ENCODE results near the gene OR2S2.

Gene OR2S2

DNA sequence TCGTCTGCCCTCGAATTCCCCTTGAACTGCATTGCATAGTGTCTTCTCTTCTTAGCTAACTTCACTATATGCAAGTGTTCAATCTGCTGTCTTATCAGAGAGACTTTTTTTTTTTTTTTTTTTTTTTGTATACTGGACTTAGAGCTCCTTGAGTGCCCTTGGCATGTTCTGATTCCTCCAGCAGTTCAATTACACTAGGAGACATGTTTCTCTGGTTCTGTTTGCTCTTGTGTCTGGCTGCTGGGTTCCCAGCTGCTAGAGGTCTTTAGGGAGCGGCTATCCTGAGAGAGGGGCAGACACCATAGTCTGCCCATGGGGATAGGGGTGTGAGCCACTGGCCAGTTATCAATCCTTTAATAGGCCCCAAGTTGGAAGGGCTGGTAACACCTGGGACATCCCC lies 13.1 kb downstream of the OR2S2 start:
- TF ChIP-seq, protein P1, sequence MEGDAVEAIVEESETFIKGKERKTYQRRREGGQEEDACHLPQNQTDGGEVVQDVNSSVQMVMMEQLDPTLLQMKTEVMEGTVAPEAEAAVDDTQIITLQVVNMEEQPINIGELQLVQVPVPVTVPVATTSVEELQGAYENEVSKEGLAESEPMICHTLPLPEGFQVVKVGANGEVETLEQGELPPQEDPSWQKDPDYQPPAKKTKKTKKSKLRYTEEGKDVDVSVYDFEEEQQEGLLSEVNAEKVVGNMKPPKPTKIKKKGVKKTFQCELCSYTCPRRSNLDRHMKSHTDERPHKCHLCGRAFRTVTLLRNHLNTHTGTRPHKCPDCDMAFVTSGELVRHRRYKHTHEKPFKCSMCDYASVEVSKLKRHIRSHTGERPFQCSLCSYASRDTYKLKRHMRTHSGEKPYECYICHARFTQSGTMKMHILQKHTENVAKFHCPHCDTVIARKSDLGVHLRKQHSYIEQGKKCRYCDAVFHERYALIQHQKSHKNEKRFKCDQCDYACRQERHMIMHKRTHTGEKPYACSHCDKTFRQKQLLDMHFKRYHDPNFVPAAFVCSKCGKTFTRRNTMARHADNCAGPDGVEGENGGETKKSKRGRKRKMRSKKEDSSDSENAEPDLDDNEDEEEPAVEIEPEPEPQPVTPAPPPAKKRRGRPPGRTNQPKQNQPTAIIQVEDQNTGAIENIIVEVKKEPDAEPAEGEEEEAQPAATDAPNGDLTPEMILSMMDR (IDR thresholded peaks at IDR 0.05), result no peak

DNA sequence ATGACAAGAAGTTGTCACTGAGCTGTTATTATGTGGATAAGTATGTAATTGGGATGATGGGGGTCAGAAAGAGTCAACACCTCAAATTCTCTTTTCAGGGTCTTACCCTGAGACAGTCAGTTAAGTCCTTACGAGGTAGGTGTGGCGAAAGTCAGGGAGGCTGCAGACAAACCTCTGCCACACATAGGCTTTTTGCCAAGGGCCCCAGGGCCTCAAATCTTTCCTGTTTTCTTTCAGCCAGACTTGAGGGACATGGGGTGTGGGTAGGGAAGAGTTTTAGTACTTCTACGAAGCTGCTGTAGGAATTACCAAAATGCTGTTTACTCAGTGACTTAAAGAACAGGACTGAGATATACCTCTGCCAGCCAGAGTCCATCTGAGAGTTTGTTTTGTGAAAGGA lies 13.8 kb downstream of the OR2S2 start:
- TF ChIP-seq, protein P1 (IDR thresholded peaks at IDR 0.05), result no peak

DNA sequence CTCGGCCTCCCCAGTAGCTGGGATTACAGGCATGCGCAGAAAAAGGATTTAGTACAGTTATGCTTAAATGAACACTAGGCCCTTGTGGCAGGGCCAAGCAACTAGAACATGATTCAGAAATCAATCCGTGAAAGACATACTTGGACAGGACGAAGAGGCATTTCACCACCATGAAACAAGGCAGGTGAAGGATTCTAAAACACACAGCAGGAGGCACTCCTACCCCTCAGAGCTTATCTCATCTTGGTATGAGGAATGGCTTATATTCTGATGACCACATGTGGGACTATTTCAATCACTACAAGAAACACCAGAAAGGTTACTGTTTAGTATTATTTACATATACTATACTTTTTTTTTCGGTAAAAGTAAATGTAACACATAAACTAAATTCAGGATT lies 15.7 kb downstream of the OR2S2 start:
- TF ChIP-seq, protein P1 (IDR thresholded peaks at IDR 0.05), result no peak

DNA sequence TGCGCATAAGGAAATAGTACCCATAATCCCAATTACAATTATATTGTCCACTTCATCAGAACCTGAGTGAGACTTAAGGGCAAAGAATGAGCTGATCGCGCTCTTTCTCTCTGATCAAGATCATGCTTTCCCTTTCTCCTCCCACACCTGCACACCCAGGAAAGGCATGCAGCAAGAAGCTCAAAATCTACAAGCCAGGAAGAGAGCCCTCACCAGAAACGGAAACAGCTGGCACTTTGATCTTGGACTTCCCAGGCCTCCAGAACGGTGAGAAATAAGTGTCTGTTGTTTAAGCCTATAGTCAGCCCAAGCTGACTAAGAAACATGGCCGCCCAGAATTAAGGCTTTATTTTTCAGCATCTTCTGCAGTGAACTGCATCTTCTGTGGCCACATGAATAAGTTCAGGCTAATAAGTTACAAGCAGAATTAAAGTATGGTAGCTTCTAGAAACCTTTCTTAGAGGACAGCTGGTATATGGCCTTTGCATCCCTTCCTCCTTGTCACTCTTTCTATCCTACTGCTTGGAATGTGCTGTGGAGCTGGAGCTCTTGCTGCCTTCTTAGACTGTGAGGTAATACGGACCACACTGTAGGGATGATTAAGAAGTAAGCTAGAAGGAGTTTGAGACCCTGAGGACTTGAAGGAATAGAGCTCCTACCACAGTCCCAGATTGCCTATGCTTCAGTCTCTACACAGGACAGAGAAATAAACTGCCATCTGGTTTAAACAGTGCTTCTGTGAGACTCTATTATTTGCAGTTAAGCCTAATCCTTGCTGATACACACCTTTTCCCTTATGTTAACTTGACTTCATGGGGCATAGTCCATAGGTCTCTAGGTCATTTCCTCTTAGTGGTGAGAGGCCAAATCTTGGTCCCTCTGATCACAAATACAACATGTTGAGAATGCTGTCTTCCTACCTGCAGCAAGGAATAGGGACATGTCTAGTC lies 17.2 kb downstream of the OR2S2 start:
- TF ChIP-seq, protein P1 (IDR thresholded peaks at IDR 0.05), result no peak

DNA sequence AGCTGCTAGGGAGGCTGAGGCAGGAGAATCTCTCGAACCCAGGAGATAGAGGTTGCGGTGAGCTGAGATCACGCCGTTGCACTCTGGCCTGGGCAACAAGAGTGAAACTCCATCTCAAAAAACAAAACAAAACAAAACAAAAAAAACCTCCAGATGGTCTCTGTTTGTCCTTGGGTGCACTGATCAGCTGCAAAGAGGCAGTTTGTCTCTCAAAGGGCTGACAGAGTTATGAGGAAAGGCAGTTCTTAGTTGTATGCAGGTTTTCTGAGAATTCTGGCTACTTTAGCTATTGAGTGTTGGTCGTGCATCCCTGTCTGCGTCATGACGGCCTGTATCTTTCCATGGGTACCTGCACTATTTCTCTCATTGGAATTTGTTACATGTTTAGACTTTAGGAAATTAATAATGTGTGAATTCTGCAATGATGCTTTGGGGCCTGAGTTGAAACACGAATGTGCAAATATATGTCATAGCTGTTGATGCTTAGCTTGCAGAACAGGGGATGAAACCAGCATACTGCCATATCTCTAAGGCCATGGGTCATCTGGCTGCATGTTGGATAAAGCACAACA lies 18.2 kb downstream of the OR2S2 start:
- TF ChIP-seq, protein P1 (IDR thresholded peaks at IDR 0.05), result no peak

DNA sequence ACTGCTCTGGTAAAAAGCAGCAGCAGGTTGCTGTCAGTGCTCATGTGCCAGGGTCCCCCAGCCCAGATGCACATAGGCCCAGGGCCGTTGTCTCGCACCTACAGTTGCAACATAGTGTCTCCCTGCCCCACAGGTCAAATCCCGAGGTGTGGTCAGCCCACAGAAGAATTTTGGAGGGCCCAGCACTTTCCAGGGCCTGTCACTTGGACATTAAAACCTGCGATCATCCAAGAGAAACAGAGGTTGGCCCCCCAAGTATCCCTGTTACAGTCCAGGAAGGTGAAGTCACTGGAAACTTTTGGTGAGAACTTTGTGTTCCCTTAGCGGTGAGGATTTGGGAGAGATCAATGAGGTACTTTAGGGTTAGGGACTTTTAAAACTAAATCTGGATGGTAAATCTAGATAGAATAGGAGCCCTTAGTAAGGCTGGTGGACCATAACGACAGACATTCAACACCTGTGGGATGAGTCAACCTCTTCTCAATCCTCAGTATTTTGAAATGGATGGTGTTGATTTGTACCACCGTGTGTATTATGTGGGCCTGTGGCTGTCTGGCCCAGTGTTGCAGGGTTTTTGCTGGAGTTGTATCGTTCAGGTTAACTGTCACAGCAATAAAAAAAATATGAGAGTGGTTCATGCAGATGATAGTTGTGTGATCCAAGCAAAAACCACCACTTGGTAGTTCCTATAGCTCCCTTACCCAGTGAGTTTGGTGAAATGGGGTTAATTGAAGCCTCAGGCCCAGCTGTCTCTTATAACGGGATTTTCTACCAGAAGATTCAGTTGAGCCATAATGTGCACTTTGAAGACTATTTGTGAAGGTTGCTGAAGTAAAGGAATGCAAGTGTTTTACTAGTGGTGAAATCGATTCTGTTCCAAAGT lies 19.2 kb downstream of the OR2S2 start:
- TF ChIP-seq, protein P1 (IDR thresholded peaks at IDR 0.05), result no peak

DNA sequence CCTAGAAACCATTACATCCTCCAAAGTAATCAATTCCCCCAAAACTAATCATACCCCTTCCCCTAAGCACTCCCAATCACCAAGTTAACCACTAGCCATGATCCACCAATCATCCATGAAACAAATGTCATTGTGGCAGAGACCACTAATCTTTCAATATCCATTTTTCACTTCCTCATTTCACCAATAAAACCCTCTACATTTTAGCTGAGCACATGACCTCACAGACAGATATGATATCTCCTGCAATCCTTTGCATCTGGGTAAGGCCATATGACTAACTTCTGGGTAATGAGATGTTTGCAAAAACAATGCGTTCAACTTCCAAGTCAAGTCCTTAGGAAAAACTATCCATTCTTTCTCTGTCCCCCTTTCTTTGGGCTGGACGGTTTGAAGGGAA lies 20.7 kb downstream of the OR2S2 start:
- TF ChIP-seq, protein P1 (IDR thresholded peaks at IDR 0.05), result no peak

Data from LNCAP (cell line).